SK-N-SH treated with all-trans-retinoic acid at 6 μM for 48 hours (cell line): ENCODE results near the gene SLC38A2.

Experiments used
- CSDC2 ChIP-seq: fragments of 250-450 bp; sonication (Bioruptor Pico); IDR thresholded peaks from 2 replicates; pipeline ENCODE4 v1.5.0; 2020; ENCODE audit warnings: mild to moderate bottlenecking, moderate library complexity
- TCF4 ChIP-seq: fragments of 250-450 bp; sonication (Bioruptor Pico); IDR thresholded peaks from 2 replicates; pipeline ENCODE4 v1.8.0; 2021; ENCODE audit warnings: mild to moderate bottlenecking, moderate library complexity, borderline replicate concordance
- ZFP30 ChIP-seq: fragments of 450-650 bp; formaldehyde crosslinking; IDR thresholded peaks from 2 replicates; pipeline ENCODE4 v1.5.0; 2022; ENCODE audit warnings: mild to moderate bottlenecking, moderate library complexity

DNA sequence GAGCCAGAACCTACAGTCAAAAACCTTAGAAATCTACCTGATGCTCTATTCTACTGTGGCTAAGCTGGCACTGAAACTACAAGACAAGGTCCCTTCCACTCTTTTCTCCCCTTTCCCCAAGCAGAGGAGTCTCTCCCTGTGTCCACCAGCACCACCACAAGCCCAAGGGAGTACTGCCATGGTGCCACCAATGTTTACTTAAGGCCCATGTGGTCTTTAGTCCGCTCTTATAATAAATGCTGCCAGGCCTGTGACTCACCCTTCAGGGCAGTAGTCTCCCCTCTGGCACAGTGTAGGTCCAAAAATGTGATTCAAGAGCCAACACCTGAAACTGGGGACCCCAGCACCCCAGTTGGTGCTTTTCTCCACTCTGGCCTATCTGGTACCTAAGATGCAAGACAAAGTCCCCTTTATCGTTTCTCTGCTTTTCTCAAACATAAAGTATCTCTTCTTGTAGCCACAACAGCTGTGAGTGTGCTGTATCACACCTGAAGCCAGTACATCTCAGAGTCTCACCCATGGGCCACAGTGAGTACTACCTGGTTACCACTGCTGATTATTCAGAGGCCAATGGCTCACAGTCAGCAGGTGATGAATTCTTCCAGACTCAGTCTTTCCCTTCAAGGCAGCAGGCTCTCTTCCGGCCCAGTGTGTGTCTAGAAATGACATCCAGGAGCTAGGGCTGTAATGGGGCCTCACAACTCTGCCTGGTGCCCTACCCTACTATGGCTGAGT lies 29.3 kb downstream of the SLC38A2 start:
- TF ChIP-seq ZFP30 (CRISPR knock-in tag), result no peak
- no peak for TF ChIP-seq TCF4 (CRISPR knock-in tag)
- TF ChIP-seq CSDC2 (CRISPR knock-in tag), result no peak
